ENCODE results near the gene OSGIN1.
"Not testable (repeated sequence)": the region's sequence is repeated elsewhere in the genome, so short reads cannot be mapped to it uniquely, and the experiment has no call there.

The OSGIN1 gene

DNA sequence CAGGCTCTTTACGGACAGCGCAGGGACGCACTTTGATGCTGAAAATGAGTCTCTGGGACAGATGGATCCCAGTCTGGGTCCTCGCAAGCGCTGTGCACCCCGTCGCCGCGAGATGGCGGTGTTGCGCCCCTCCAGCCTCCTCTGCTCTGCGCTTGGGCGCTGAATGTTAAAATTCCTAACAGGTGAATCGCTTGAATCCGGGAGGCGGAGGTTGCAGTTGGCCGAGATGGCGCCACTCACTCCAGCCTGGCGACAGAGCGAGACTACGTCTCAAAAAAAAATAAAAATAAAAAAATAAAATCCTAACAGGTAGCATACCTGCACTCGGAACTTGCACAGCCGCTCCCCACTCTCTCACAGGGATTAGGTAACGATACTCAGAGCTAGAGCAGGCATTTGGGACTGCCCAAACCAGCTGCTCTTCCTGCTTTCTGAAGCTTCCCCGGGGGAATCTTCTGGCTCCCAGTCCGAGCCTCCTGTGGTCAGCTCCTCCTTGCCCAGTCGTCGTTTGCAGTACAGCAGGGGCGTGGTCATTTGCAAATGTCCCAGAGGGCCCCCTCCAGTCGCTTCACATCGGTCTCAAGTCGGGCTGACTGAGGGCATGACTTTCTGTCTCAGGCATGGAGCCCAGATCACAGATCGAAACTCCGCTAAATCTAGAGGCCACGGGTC lies 26.2 kb upstream of the OSGIN1 start:
- no peak for DNase-seq

GRCh38 chr16:83928341-83929055 lies 24.5 kb upstream of the OSGIN1 start:
- DNase-seq = no peak

DNA sequence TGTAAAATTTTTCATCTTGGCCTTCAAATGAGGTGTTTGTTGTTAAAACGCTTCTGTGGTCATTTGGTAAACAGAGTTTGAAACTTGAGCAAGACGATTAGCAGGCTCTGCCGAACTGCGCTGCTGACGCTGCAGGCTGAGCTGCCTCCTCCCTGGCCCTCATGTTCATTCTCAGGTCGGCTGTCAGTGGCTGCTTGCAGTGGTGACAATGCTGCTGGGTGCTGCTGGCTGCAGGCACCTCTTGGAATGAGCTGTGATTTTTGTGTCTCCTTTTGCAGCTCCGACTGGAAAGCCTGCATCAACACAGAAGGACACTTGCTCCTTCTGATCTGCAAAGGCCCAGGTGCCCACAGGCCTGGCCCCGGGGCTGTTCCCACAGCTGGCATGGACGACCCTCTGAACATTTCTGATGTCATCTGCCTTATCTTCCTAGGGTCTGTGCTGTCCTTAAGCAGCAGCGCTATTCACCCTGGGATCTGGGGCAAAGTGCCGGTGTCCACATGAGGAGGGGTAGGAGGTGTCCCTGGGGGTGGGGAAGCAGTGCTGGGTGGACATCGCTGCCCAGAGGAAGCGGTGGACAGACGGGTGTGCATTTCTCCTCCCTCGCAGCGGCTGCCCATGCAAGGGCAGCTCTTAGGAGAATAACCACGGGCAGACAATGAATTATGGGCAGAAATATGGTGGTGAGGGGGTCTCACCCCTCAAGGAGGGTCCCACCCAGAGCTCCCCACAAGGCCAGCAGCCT lies 23.1 kb upstream of the OSGIN1 start:
- no peak for DNase-seq

DNA sequence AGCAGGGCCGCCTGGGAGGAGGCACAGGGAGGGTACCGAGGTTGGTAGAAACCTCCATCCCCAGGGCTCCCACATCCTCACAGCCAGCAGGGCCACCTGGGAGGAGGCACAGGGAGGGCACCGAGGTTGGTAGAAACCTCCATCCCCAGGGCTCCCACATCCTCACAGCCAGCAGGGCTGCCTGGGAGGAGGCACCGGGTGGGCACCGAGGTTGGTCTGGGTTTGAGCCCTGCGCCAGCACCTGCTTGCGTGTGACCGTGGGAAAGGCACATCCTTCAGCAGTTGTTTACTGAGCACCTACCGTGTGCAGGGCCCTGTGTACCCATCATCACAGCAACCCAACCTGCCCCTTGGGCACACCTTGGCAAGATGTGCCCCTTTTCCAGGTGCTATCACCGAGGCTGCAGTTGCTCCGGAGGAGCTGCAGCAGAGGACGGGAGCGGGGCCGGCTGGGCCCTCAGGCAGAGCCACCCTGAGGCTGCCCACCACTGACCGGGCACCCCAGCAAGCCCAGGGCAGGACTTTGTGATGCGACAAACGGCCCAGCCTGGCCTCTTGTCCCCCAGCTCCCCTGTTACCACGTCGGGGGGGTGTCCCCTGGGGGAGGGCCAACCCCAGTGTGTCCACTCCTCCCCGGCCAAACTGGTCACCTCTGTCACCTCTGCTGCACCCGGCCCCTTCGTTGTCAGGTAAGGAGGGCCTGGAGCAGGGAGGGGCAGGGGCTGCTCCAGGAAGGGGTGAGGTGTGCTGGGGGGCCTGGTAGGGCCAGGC lies 22.1 kb upstream of the OSGIN1 start:
- no peak for DNase-seq

- no peak for DNase-seq
These were observed 21.5 kb upstream of the OSGIN1 start for GRCh38 chr16:83931556-83931955.

GRCh38 chr16:83932304-83932703 lies 20.7 kb upstream of the OSGIN1 start:
- DNase-seq = no peak

- DNase-seq = no peak
These were observed 19.9 kb upstream of the OSGIN1 start for GRCh38 chr16:83932955-83933673.

DNA sequence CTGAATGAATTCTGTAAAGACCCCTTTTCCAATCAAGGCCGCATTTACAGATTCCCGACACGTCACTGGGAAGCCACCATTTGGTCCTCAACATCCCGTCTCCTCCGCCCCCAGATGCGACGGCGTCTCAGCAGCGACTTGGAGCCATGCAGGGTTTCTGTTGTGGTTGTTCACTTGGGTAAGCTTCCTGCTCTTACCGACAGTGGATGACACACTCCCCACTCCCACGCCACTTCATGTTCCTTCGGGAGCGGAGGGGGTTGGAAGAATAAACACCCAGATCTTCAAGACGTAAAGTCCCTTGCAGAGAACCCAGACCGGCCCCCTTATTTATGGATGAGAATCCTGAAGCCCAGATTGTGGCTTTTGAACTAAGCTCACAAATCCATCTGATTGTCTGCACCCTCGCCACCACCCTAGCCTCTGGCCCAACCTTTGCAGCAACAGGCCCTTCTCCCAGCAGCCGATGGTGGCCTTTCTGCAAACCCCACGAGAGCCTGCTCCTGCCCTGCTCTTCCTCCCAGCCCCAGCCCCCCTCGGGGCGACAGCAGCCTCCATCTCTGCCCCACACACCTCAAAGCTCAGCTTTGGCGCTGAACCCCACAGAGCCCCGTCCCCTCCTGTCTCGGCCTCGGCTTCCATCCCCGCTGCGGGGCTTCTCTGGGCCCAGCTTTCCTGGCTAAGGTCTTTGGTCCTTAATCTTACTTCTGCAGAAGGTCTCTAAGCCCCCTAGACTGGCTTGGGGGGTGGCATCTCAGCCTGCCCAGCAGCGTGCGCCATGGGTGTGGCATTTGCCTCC lies 19.0 kb upstream of the OSGIN1 start:
- no peak for DNase-seq

DNA sequence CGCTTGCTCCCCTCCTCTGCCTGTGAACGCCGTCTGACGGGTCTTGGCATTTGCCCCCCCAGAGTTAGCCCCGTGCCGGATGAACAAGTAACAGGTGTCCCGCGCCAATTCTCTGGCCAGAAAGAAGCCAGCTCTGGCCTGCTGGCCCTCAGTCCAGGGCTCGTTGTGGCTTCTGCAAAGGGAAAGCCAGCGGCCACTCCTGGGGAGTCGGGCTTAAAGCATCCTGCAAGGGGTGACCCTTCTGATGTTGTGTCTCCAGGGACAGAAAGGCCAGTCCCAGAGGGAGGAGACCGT lies 18.4 kb upstream of the OSGIN1 start:
- DNase-seq = no peak

GRCh38 chr16:83935005-83935857 lies 17.8 kb upstream of the OSGIN1 start:
- no peak for DNase-seq

DNA sequence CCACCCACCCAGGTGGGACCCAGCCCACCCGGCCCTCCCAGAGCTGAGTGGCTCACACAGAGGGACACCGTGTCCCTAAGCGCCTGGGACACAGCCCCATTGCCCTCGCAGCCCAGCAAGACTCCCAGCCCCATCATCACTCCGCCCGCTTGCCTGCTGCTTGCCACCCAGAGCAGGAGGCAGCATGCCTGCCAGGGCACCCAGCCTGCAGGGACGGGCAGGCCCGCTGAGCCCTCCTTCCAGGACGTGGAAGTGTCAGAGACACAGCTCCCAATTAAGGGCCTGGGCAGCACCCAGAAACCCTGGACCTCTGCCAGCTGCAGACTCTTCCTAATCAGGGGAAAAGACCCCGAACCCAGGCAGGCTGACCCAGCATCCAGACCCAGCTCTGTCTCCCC lies 17.2 kb upstream of the OSGIN1 start:
- no peak for DNase-seq

DNA sequence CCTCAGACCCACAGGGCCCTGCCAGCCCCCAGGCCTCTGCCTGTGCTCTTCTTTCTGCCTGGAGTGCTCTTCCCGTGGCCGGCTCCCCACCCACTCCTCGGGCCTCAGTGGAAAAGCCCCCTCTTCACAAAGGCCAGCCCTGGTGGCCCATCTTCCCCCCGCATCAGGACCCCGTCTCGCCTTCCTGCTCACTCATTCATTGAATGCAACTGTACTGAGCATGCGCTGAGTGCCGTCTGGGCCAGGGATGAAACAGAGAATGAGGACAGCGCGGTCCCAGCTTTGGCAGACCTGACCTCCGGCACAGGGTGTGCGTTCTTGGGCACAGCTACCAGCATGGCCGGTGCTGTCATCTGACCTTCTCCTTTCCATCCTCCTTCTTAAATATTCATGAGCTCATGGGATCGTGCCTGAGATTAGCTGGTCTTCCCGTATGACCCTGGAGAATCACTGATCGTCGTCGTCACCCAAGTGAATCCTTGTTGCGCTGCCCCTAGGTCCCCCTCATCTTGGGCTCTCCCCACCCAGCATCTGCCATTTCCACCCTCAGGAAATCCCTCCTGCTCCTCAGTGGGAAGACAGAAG lies 16.4 kb upstream of the OSGIN1 start:
- no peak for DNase-seq

- no peak for DNase-seq
These were observed 15.8 kb upstream of the OSGIN1 start for GRCh38 chr16:83937267-83937666.

GRCh38 chr16:83937922-83938885 lies 14.8 kb upstream of the OSGIN1 start:
- DNase-seq = no peak

DNA sequence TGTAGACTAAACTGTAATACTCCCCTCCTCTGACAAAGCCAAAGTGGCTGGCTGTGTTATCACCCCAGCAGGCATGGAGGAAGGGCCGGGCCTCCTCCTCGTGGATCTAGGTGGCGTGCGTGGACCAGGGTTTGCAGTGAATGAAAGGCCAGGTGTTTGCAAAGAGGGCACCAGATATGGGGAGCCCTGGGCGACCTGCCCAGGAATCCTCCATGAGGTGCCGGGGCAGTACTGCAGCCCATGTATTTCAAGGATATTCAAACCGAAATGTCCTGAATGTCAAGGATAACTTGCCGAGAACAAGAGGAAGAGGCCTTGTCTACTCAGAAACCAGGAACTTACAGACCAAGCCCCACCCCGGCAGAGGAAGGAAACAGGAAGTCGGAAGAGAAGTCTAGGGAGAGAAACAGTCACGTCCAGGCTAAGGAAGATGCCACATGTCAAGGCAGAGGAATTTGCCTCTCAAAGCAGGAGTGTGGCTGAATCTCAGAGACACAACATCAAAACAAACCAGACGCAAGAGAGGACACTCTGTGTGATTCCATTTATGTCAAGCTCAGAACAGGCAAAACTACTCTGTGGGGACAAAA lies 13.7 kb upstream of the OSGIN1 start:
- no peak for DNase-seq

DNA sequence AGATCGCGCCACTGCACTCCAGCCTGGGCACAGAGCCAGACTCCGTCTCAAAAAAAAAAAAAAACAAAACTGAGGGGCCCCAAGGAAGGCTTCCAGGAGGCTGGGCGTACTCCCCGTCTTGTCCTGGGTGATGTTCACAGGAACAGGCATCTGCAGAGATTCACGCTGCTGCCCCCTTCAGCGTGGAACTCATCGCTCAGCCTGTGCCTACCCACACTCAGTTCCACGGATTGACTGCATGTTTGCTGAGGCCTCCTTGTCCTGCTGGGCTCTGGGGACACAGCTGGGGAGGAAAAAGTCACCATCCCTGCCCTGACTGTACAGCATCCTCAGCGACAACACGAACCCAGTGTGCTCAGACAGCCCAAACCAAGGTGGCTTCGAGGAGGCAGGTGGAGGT lies 12.9 kb upstream of the OSGIN1 start:
- DNase-seq = no peak

- DNase-seq = no peak
These were observed 12.2 kb upstream of the OSGIN1 start for GRCh38 chr16:83940630-83941378.

- DNase-seq = not testable (repeated sequence)
These were observed 11.5 kb upstream of the OSGIN1 start for GRCh38 chr16:83941546-83941945.

Measured in activated gamma-delta T cell (primary cell).